ENCODE measurements around the gene RFNG.

GRCh38 chr17:82025401-82026107, 26.1 kb downstream of the RFNG start:
- TF ChIP-seq POLR2AphosphoS5 (IDR thresholded peaks at IDR 0.05) = no peak
- no peak for TF ChIP-seq POLR2A (IDR thresholded peaks at IDR 0.05)
- no peak for TF ChIP-seq CTCF (IDR thresholded peaks at IDR 0.05)
